HCT116 (cell line): ENCODE data around the gene CATSPERZ. TPM values are rescaled to one million over a fixed set of nuclear protein-coding genes. Genes with fewer than 3 reads are reported as not detected.

Experiments used
- ATAC-seq: fragments of 200-7000 bp; cut with Tn5 transposase; 2 replicates; pipeline ENCODE4 v1.9.1; 2020; ENCODE audit warnings: mild to moderate bottlenecking, moderate library complexity
- BruUV-seq: library from RNA; stranded (reverse); fragments of 400-500 nt; replicated peaks from 2 replicates; lab custom pipeline; 2021; lab: Mats Ljungman, UMichigan
- CTCF ChIA-PET: fragments of 300-600 bp; sonication (Branson Sonifier 250); formaldehyde crosslinking; loops from one replicate; lab custom pipeline; 2021; ENCODE audit warnings: antibody characterized with exemption; lab: Charles Lee
- POLR2A ChIA-PET: fragments of 300-600, 350-600 bp; sonication (Branson Sonifier 250); formaldehyde crosslinking; loops from one replicate; lab custom pipeline; 2021; ENCODE audit warnings: antibody characterized with exemption; lab: Charles Lee
- RAD21 ChIA-PET, 2 experiments: fragments of 300-600 bp; sonication (Branson Sonifier 250); formaldehyde crosslinking; loops; one replicate each; lab custom pipeline; 2023; ENCODE audit warnings: low total read pairs in 2 of 2; ENCODE audit not compliant: uncharacterized antibody in 2 of 2, unreplicated experiment in 2 of 2, low non-redundant PET in 1 of 2; lab: Charles Lee
- DNase-seq: peaks from one replicate; pipeline ENCODE4 v3.0.0-alpha.2; 2010; ENCODE audit warnings: low read depth, low spot score
- H2AFZ ChIP-seq: fragments of 200-600 bp; shearing (Covaris generic), sonication (generic); 2 replicates; pipeline ENCODE4 v1.6.1; 2017; ENCODE audit warnings: low read depth, mixed run types, mixed read lengths, antibody characterized with exemption, low read length; ENCODE audit not compliant: poor library complexity, severe bottlenecking
- H3K27ac ChIP-seq: 2 replicates; pipeline ENCODE4 v1.5.1; 2012; ENCODE audit warnings: low read depth, low read length
- H3K27me3 ChIP-seq: fragments of 200-600 bp; sonication (generic); 2 replicates; pipeline ENCODE4 v1.6.1; 2016; ENCODE audit warnings: mixed run types, low read length, mixed read lengths; ENCODE audit not compliant: insufficient read depth
- H3K36me3 ChIP-seq, 2 experiments: fragments of 200-500 bp in 1 of 2; fragments of 200-600 bp in 1 of 2; sonication (Bioruptor generic) in 1 of 2; sonication (generic) in 1 of 2; 2 replicates each; pipeline versions ENCODE4 v1.5.1 to v1.6.1; 2014 to 2016; ENCODE audit warnings: low read length in 2 of 2, inconsistent platforms in 1 of 2, mixed read lengths in 1 of 2, mixed run types in 1 of 2; ENCODE audit not compliant: insufficient read depth in 2 of 2, control insufficient read depth in 1 of 2
- H3K4me1 ChIP-seq, 2 experiments: fragments of 200-600 bp in 1 of 2; sonication (generic) in 1 of 2; 2 replicates each; pipeline versions ENCODE4 v1.5.1 to v1.6.1; 2012 to 2017; ENCODE audit warnings: low read length in 2 of 2, inconsistent platforms in 1 of 2, mild to moderate bottlenecking in 1 of 2, mixed read lengths in 1 of 2, mixed run types in 1 of 2, moderate library complexity in 1 of 2; ENCODE audit not compliant: insufficient read depth in 2 of 2, control insufficient read depth in 1 of 2
- H3K4me2 ChIP-seq: fragments of 200-600 bp; sonication (generic); 2 replicates; pipeline ENCODE4 v1.6.1; 2017; ENCODE audit warnings: mixed run types, low read length, mixed read lengths
- H3K4me3 ChIP-seq, 2 experiments: fragments of 200-600 bp in 1 of 2; sonication (generic) in 1 of 2; replicated peaks in 1 of 2; 2 replicates each; pipeline ENCODE4 v1.5.1; 2011 to 2016; ENCODE audit warnings: low read length in 2 of 2, control low read depth in 1 of 2, low read depth in 1 of 2, mild to moderate bottlenecking in 1 of 2, mixed read lengths in 1 of 2, mixed run types in 1 of 2
- H3K79me2 ChIP-seq: fragments of 200-600 bp; sonication (generic); 2 replicates; pipeline ENCODE4 v1.6.1; 2017; ENCODE audit warnings: mild to moderate bottlenecking, mixed run types, low read length, moderate library complexity, mixed read lengths; ENCODE audit not compliant: insufficient read depth
- H3K9ac ChIP-seq: fragments of 200-600 bp; sonication (generic); 2 replicates; pipeline ENCODE4 v1.6.1; 2016; ENCODE audit warnings: low read length, mixed read lengths
- H3K9me2 ChIP-seq: fragments of 200-600 bp; sonication (generic), shearing (Covaris generic); 2 replicates; pipeline ENCODE4 v1.6.1; 2017; ENCODE audit warnings: mixed run types, mild to moderate bottlenecking, moderate library complexity; ENCODE audit not compliant: insufficient read depth
- H3K9me3 ChIP-seq, 2 experiments: fragments of 200-500 bp in 1 of 2; fragments of 200-600 bp in 1 of 2; sonication (Bioruptor generic) in 1 of 2; sonication (generic) in 1 of 2; 2 replicates each; pipeline ENCODE4 v1.6.1; 2014 to 2017; ENCODE audit warnings: low read length in 2 of 2, mixed read lengths in 2 of 2, inconsistent platforms in 1 of 2, low read depth in 1 of 2, mild to moderate bottlenecking in 1 of 2, mixed run types in 1 of 2, moderate library complexity in 1 of 2; ENCODE audit not compliant: control insufficient read depth in 1 of 2, insufficient read depth in 1 of 2
- H4K20me1 ChIP-seq: fragments of 200-600 bp; sonication (generic), shearing (Covaris generic); 2 replicates; pipeline ENCODE4 v1.6.1; 2017; ENCODE audit warnings: mixed run types, mild to moderate bottlenecking, moderate library complexity; ENCODE audit not compliant: insufficient read depth
- CBX3 ChIP-seq: IDR thresholded peaks from 2 replicates; pipeline ENCODE4 v1.6.1; 2012; ENCODE audit warnings: low read depth
- CEBPB ChIP-seq: IDR thresholded peaks from 2 replicates; pipeline ENCODE4 v1.6.1; 2012; ENCODE audit warnings: low read depth
- ELF1 ChIP-seq: IDR thresholded peaks from 2 replicates; pipeline ENCODE4 v1.6.1; 2012; ENCODE audit warnings: low read depth, borderline replicate concordance
- EZH2phosphoT487 ChIP-seq: fragments of 200-600 bp; IDR thresholded peaks from 2 replicates; pipeline ENCODE4 v1.6.1; 2018; ENCODE audit warnings: antibody characterized with exemption, borderline replicate concordance
- FOSL1 ChIP-seq: IDR thresholded peaks from 2 replicates; pipeline ENCODE4 v1.6.1; 2012; ENCODE audit warnings: low read depth
- POLR2A ChIP-seq: IDR thresholded peaks from 2 replicates; pipeline ENCODE4 v1.7.0; 2011; ENCODE audit warnings: borderline replicate concordance; ENCODE audit not compliant: insufficient read depth, insufficient read length; ENCODE audit errors: extremely low read depth
- POLR2AphosphoS5 ChIP-seq: IDR thresholded peaks from 2 replicates; pipeline ENCODE4 v1.6.1; 2011; ENCODE audit warnings: mild to moderate bottlenecking, low read depth, low read length, moderate library complexity
- RAD21 ChIP-seq: IDR thresholded peaks from 2 replicates; pipeline ENCODE4 v1.6.1; 2012; ENCODE audit warnings: low read depth, mild to moderate bottlenecking
- SRF ChIP-seq: IDR thresholded peaks from 2 replicates; pipeline ENCODE4 v1.6.1; 2012; ENCODE audit warnings: low read depth
- TCF7L2 ChIP-seq: IDR thresholded peaks from 2 replicates; pipeline ENCODE4 v1.7.0; 2011; ENCODE audit warnings: borderline replicate concordance, inconsistent platforms; ENCODE audit not compliant: insufficient read depth, insufficient read length; ENCODE audit errors: extremely low read depth
- YY1 ChIP-seq: IDR thresholded peaks from 2 replicates; pipeline ENCODE4 v1.6.1; 2011; ENCODE audit warnings: low read length, low read depth, moderate library complexity, mild to moderate bottlenecking; ENCODE audit not compliant: insufficient replicate concordance; ENCODE audit errors: extremely low read depth
- ZFX ChIP-seq: fragments of 450-650 bp; IDR thresholded peaks from 2 replicates; pipeline ENCODE4 v1.6.1; 2017
- ZNF274 ChIP-seq: fragments of 200-500 bp; sonication (Bioruptor generic); IDR thresholded peaks from 2 replicates; pipeline ENCODE4 v1.6.1; 2014; ENCODE audit warnings: mild to moderate bottlenecking, low read depth, low read length, inconsistent platforms
- intact Hi-C: fragments of 100-400 bp; cut with micrococcal nuclease; formaldehyde crosslinking; loops from 2 replicates; pipeline ENCODE4 v1.10.0; 2022
- total RNA-seq: library from RNA; stranded (reverse); gene quantifications from one replicate; pipeline ENCODE4 v1.2.1, GENCODE V29; 2021; ENCODE audit not compliant: unreplicated experiment
- TF ChIP-seq, protein P1 (sequence below): IDR thresholded peaks from 2 replicates; pipeline ENCODE4 v1.6.1; 2012
- TF ChIP-seq, protein P2 (sequence below): IDR thresholded peaks from 2 replicates; pipeline ENCODE4 v1.6.1; 2011; ENCODE audit warnings: mild to moderate bottlenecking, low read length, moderate library complexity; ENCODE audit not compliant: insufficient replicate concordance; ENCODE audit errors: extremely low read depth
- TF ChIP-seq, protein P3 (sequence below): IDR thresholded peaks from 2 replicates; pipeline ENCODE4 v1.6.1; 2012; ENCODE audit warnings: low read depth
- TF ChIP-seq, protein P4 (sequence below), 3 experiments: fragments of 200-600 bp in 1 of 3; sonication (generic) in 1 of 3; IDR thresholded peaks in 2 of 3; conservative IDR thresholded peaks in 1 of 3; 2 replicates each; pipeline ENCODE4 v1.5.1; 2012 to 2017; ENCODE audit warnings: low read depth in 2 of 3, low read length in 2 of 3, antibody characterized with exemption in 1 of 3, borderline replicate concordance in 1 of 3, control low read depth in 1 of 3, mild to moderate bottlenecking in 1 of 3, mixed read lengths in 1 of 3, mixed run types in 1 of 3, moderate library complexity in 1 of 3; ENCODE audit not compliant: insufficient read depth in 1 of 3
- TF ChIP-seq, protein P5 (sequence below): IDR thresholded peaks from 2 replicates; pipeline ENCODE4 v1.6.1; 2012

Gene CATSPERZ
- total RNA-seq, 1 experiment from 2014 or later = 1.7 TPM

DNA sequence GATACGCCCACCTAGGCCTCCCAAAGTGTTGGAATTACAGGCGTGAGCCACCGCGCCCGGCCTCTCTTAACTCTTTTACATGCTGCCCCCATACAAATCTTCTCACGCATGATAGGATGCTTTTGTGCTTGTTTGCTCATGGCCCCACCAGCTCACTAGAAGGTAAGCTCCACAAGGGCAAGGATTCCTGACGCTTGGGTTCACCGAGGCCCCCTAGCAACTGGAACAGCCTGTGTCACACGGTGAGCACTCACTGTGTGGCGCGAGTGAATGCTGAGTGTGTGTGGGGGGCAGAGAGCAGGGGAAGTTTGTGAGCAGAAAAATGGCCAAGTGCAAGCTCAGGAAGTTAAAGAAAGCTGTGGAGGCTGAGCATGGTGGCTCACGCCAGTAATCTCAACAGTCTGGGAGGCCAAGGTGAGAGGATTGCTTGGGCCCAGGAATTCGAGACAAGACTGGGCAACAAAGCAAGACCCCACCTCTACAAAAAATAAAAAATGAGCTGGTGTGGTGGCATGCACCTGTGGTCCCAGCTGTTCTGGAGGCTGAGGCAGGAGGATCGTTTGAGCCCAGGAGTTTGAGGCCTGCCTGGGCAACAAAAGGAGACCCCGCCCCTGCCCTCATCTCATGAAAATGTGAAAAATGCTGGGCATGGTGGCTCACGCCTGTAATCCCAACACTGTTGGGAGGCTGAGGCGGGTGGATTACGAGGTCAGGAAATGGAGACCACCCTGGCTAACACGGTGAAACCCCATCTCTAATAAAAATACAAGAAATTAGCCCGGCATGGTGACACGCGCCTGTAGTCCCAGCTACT is 18.0 kb upstream of the CATSPERZ start:
- H2AFZ ChIP-seq = no peak overlapping the region
- no TSS peak for BruUV-seq
- H3K79me2 ChIP-seq = no peaks in the 10 kb centered on the region
- no peak overlapping the region for H3K4me3 ChIP-seq
- TF ChIP-seq EZH2phosphoT487 = no peak
- TF ChIP-seq, protein P1, sequence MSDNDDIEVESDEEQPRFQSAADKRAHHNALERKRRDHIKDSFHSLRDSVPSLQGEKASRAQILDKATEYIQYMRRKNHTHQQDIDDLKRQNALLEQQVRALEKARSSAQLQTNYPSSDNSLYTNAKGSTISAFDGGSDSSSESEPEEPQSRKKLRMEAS = no peak
- TF ChIP-seq, protein P2, sequence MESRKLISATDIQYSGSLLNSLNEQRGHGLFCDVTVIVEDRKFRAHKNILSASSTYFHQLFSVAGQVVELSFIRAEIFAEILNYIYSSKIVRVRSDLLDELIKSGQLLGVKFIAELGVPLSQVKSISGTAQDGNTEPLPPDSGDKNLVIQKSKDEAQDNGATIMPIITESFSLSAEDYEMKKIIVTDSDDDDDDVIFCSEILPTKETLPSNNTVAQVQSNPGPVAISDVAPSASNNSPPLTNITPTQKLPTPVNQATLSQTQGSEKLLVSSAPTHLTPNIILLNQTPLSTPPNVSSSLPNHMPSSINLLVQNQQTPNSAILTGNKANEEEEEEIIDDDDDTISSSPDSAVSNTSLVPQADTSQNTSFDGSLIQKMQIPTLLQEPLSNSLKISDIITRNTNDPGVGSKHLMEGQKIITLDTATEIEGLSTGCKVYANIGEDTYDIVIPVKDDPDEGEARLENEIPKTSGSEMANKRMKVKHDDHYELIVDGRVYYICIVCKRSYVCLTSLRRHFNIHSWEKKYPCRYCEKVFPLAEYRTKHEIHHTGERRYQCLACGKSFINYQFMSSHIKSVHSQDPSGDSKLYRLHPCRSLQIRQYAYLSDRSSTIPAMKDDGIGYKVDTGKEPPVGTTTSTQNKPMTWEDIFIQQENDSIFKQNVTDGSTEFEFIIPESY = no peak
- TF ChIP-seq, protein P3, sequence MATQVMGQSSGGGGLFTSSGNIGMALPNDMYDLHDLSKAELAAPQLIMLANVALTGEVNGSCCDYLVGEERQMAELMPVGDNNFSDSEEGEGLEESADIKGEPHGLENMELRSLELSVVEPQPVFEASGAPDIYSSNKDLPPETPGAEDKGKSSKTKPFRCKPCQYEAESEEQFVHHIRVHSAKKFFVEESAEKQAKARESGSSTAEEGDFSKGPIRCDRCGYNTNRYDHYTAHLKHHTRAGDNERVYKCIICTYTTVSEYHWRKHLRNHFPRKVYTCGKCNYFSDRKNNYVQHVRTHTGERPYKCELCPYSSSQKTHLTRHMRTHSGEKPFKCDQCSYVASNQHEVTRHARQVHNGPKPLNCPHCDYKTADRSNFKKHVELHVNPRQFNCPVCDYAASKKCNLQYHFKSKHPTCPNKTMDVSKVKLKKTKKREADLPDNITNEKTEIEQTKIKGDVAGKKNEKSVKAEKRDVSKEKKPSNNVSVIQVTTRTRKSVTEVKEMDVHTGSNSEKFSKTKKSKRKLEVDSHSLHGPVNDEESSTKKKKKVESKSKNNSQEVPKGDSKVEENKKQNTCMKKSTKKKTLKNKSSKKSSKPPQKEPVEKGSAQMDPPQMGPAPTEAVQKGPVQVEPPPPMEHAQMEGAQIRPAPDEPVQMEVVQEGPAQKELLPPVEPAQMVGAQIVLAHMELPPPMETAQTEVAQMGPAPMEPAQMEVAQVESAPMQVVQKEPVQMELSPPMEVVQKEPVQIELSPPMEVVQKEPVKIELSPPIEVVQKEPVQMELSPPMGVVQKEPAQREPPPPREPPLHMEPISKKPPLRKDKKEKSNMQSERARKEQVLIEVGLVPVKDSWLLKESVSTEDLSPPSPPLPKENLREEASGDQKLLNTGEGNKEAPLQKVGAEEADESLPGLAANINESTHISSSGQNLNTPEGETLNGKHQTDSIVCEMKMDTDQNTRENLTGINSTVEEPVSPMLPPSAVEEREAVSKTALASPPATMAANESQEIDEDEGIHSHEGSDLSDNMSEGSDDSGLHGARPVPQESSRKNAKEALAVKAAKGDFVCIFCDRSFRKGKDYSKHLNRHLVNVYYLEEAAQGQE = no peak
- TF ChIP-seq POLR2A = no peak
- no peak for TF ChIP-seq ZFX
- no peak for TF ChIP-seq ELF1
- no peak for TF ChIP-seq CBX3
- TF ChIP-seq ZNF274 = no peak
- TF ChIP-seq SRF = no peak
- no peak for TF ChIP-seq CEBPB
- TF ChIP-seq FOSL1 = no peak
- TF ChIP-seq, protein P4, sequence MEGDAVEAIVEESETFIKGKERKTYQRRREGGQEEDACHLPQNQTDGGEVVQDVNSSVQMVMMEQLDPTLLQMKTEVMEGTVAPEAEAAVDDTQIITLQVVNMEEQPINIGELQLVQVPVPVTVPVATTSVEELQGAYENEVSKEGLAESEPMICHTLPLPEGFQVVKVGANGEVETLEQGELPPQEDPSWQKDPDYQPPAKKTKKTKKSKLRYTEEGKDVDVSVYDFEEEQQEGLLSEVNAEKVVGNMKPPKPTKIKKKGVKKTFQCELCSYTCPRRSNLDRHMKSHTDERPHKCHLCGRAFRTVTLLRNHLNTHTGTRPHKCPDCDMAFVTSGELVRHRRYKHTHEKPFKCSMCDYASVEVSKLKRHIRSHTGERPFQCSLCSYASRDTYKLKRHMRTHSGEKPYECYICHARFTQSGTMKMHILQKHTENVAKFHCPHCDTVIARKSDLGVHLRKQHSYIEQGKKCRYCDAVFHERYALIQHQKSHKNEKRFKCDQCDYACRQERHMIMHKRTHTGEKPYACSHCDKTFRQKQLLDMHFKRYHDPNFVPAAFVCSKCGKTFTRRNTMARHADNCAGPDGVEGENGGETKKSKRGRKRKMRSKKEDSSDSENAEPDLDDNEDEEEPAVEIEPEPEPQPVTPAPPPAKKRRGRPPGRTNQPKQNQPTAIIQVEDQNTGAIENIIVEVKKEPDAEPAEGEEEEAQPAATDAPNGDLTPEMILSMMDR (IDR thresholded peaks at IDR 0.05 in 2 of 3, conservative IDR thresholded peaks at IDR 0.05 in 1 of 3; ENCODE audit: borderline replicate concordance in 1 of 3, insufficient read depth in 1 of 3, low read depth in 2 of 3, low read length in 2 of 3) = no peak
- TF ChIP-seq POLR2AphosphoS5 = no peak
- TF ChIP-seq, protein P5, sequence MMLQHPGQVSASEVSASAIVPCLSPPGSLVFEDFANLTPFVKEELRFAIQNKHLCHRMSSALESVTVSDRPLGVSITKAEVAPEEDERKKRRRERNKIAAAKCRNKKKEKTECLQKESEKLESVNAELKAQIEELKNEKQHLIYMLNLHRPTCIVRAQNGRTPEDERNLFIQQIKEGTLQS = no peak
- TF ChIP-seq TCF7L2 = no peak
- TF ChIP-seq RAD21 = no peak
- no peak for TF ChIP-seq YY1
- ATAC-seq (no peak), DNase-seq (no peak)
- ChIA-PET RAD21 (no interaction called here), CTCF (no interaction called here), POLR2A (interaction anchor here (1.6 kb wide), 1 partner anchor 19 kb away, joined by 5 read pairs; no protein-coding TSS in a partner anchor)
- H3K9me3 ChIP-seq = no peaks in the 10 kb centered on the region
- no peak overlapping the region for H3K4me2 ChIP-seq
- no peaks in the 10 kb centered on the region for H3K27me3 ChIP-seq
- H3K36me3 ChIP-seq = no peaks in the 10 kb centered on the region; a peak in 1 of 4 replicates
- intact Hi-C loops = no loop called here
- no peaks in the 10 kb centered on the region for H3K9me2 ChIP-seq
- H4K20me1 ChIP-seq = no peaks in the 10 kb centered on the region
- H3K27ac ChIP-seq = no peak overlapping the region
- H3K4me1 ChIP-seq = peaks cover 14 to 27% of the 10 kb centered on the region in 2 experiments
- no peak overlapping the region for H3K9ac ChIP-seq
